H1 (cell line): ENCODE results near the gene OR52R1. TPM values are rescaled to one million over a fixed set of nuclear protein-coding genes. Genes with fewer than 3 reads are reported as not detected.

Source experiments
- CTCF ChIA-PET: fragments of 300-600 bp; sonication (Branson Sonifier 250); formaldehyde crosslinking; loops from one replicate; lab custom pipeline; 2021; ENCODE audit not compliant: partially characterized antibody; lab: Charles Lee
- POLR2A ChIA-PET: fragments of 300-600 bp; sonication (Branson Sonifier 250); formaldehyde crosslinking; loops from one replicate; lab custom pipeline; 2021; ENCODE audit warnings: inconsistent platforms; ENCODE audit not compliant: partially characterized antibody; lab: Charles Lee
- DNase-seq, 2 experiments: peaks; one replicate each; pipeline versions ENCODE4 v3.0.0 to v3.0.0-alpha.2; 2010 to 2022; ENCODE audit warnings: low spot score in 2 of 2, low read depth in 1 of 2, mixed read lengths in 1 of 2
- FAIRE-seq: peaks from 2 replicates; lab custom pipeline; 2011; peaks lifted over from hg19 to GRCh38; lab: Jason Lieb, UNC
- H2AFZ ChIP-seq: 2 replicates; pipeline ENCODE4 v1.8.1; 2012; ENCODE audit warnings: low read length, inconsistent platforms
- H2AK5ac ChIP-seq: 2 replicates; pipeline ENCODE4 v1.6.1; 2013; ENCODE audit warnings: low read depth, low read length
- H2BK120ac ChIP-seq: replicated peaks from 2 replicates; pipeline ENCODE3; 2013; ENCODE audit warnings: low read depth, low read length, inconsistent platforms
- H2BK12ac ChIP-seq: 2 replicates; pipeline ENCODE4 v1.6.1; 2013; ENCODE audit warnings: low read depth, low read length
- H2BK15ac ChIP-seq: 2 replicates; pipeline ENCODE4 v1.6.1; 2013; ENCODE audit warnings: low read length
- H2BK20ac ChIP-seq: 2 replicates; pipeline ENCODE4 v1.6.1; 2013; ENCODE audit warnings: low read length
- H2BK5ac ChIP-seq: 2 replicates; pipeline ENCODE4 v1.6.1; 2013; ENCODE audit warnings: low read depth, low read length
- H3K14ac ChIP-seq: 2 replicates; pipeline ENCODE4 v1.6.1; 2013; ENCODE audit warnings: inconsistent platforms; ENCODE audit not compliant: insufficient read length
- H3K18ac ChIP-seq: 2 replicates; pipeline ENCODE4 v1.6.1; 2013; ENCODE audit warnings: low read length; ENCODE audit errors: extremely low read depth
- H3K23ac ChIP-seq: 2 replicates; pipeline ENCODE4 v1.6.1; 2013; ENCODE audit warnings: inconsistent platforms; ENCODE audit not compliant: insufficient read length
- H3K23me2 ChIP-seq: 2 replicates; pipeline ENCODE4 v1.6.1; 2013; ENCODE audit warnings: low read depth, low read length
- H3K27ac ChIP-seq: 2 replicates; pipeline ENCODE4 v1.6.1; 2011; ENCODE audit warnings: low read depth, low read length, inconsistent platforms
- H3K27me3 ChIP-seq, 4 experiments: replicated peaks in 1 of 4; 1 replicate in 1 of 4; 2 replicates in 3 of 4; pipeline versions ENCODE4 v1.6.1 to v1.8.1; 2011 to 2013; ENCODE audit warnings: low read length in 3 of 4, mild to moderate bottlenecking in 3 of 4, inconsistent platforms in 2 of 4, mixed read lengths in 2 of 4, moderate library complexity in 1 of 4; ENCODE audit not compliant: control insufficient read depth in 3 of 4, insufficient read depth in 3 of 4; ENCODE audit errors: extremely low read depth in 1 of 4
- H3K36me3 ChIP-seq, 4 experiments: 2 replicates each; pipeline versions ENCODE4 v1.6.1 to v1.8.1; 2011 to 2013; ENCODE audit warnings: mild to moderate bottlenecking in 4 of 4, low read length in 3 of 4, moderate library complexity in 2 of 4, control low read depth in 1 of 4, inconsistent platforms in 1 of 4; ENCODE audit not compliant: insufficient read depth in 4 of 4, control insufficient read depth in 2 of 4
- H3K4ac ChIP-seq: replicated peaks from 2 replicates; pipeline ENCODE3; 2013; ENCODE audit warnings: low read length, low read depth, mixed read lengths, inconsistent platforms; ENCODE audit not compliant: insufficient read length
- H3K4me1 ChIP-seq, 4 experiments: replicated peaks in 1 of 4; 1 replicate in 1 of 4; 2 replicates in 3 of 4; pipeline versions ENCODE4 v1.6.1 to v1.8.1; 2011 to 2013; ENCODE audit warnings: low read length in 3 of 4, inconsistent platforms in 2 of 4, mixed read lengths in 1 of 4; ENCODE audit not compliant: insufficient read depth in 4 of 4, control insufficient read depth in 3 of 4
- H3K4me2 ChIP-seq, 2 experiments: 2 replicates each; pipeline versions ENCODE4 v1.6.1 to v1.8.1; 2011 to 2013; ENCODE audit warnings: low read depth in 2 of 2, low read length in 2 of 2, control low read depth in 1 of 2, inconsistent platforms in 1 of 2, mild to moderate bottlenecking in 1 of 2; ENCODE audit not compliant: insufficient read depth in 1 of 2
- H3K4me3 ChIP-seq, 4 experiments: fragments of 200-600, 300-600 bp in 1 of 4; sonication (generic), shearing (Covaris generic), sonication (Bioruptor Twin) in 1 of 4; 2 replicates each; pipeline versions ENCODE4 v1.5.1 to v1.8.1; 2011 to 2016; ENCODE audit warnings: low read length in 4 of 4, low read depth in 3 of 4, control low read depth in 2 of 4, inconsistent platforms in 2 of 4, mild to moderate bottlenecking in 2 of 4, mixed read lengths in 1 of 4, moderate library complexity in 1 of 4; ENCODE audit not compliant: insufficient read depth in 2 of 4; ENCODE audit errors: extremely low read depth in 1 of 4
- H3K56ac ChIP-seq: replicated peaks from 2 replicates; pipeline ENCODE3; 2013; ENCODE audit warnings: low read depth, mild to moderate bottlenecking, mixed read lengths, low read length, inconsistent platforms; ENCODE audit not compliant: insufficient read length
- H3K79me1 ChIP-seq: 2 replicates; pipeline ENCODE4 v1.6.1; 2013; ENCODE audit warnings: low read depth, low read length, control low read depth
- H3K79me2 ChIP-seq, 2 experiments: 2 replicates each; pipeline versions ENCODE4 v1.6.1 to v1.8.1; 2012 to 2013; ENCODE audit warnings: low read length in 2 of 2, mild to moderate bottlenecking in 2 of 2, inconsistent platforms in 1 of 2; ENCODE audit not compliant: insufficient read depth in 2 of 2, control insufficient read depth in 1 of 2
- H3K9ac ChIP-seq, 4 experiments: replicated peaks in 1 of 4; 1 replicate in 1 of 4; 2 replicates in 3 of 4; pipeline versions ENCODE4 v1.6.1 to v1.8.1; 2011 to 2013; ENCODE audit warnings: low read depth in 3 of 4, low read length in 3 of 4, control low read depth in 2 of 4, mild to moderate bottlenecking in 2 of 4, moderate library complexity in 2 of 4, inconsistent platforms in 1 of 4; ENCODE audit errors: extremely low read depth in 1 of 4
- H3K9me3 ChIP-seq, 2 experiments: 2 replicates each; pipeline versions ENCODE4 v1.6.1 to v1.8.1; 2012 to 2013; ENCODE audit warnings: mild to moderate bottlenecking in 2 of 2, moderate library complexity in 2 of 2, control low read depth in 1 of 2, inconsistent platforms in 1 of 2, low read depth in 1 of 2, low read length in 1 of 2, mixed read lengths in 1 of 2; ENCODE audit not compliant: insufficient read depth in 2 of 2
- H4K20me1 ChIP-seq, 2 experiments: replicated peaks in 1 of 2; 2 replicates each; pipeline versions ENCODE3 to v1.8.1; 2011 to 2013; ENCODE audit warnings: inconsistent platforms in 2 of 2, low read length in 2 of 2, mild to moderate bottlenecking in 1 of 2; ENCODE audit not compliant: insufficient read depth in 2 of 2, control insufficient read depth in 1 of 2
- H4K5ac ChIP-seq: 2 replicates; pipeline ENCODE4 v1.6.1; 2013; ENCODE audit warnings: low read length, low read depth, mixed read lengths, inconsistent platforms; ENCODE audit not compliant: insufficient read length
- H4K8ac ChIP-seq: 2 replicates; pipeline ENCODE4 v1.8.0; 2013; ENCODE audit warnings: mild to moderate bottlenecking, moderate library complexity, low read length, inconsistent platforms; ENCODE audit not compliant: insufficient read depth; ENCODE audit errors: extremely low read depth
- H4K91ac ChIP-seq: replicated peaks from 2 replicates; pipeline ENCODE3; 2013; ENCODE audit warnings: low read length, mixed read lengths, inconsistent platforms; ENCODE audit not compliant: insufficient read length
- ATF2 ChIP-seq: IDR thresholded peaks from 2 replicates; pipeline ENCODE4 v1.6.1; 2012; ENCODE audit warnings: low read length, inconsistent platforms
- BCL11A ChIP-seq, 2 experiments: IDR thresholded peaks; one replicate each; pipeline ENCODE4 v1.6.1; 2011; ENCODE audit warnings: low read depth in 2 of 2, low read length in 2 of 2, mild to moderate bottlenecking in 2 of 2
- CTBP2 ChIP-seq: IDR thresholded peaks from 2 replicates; pipeline ENCODE4 v1.7.0; 2011; ENCODE audit warnings: borderline replicate concordance, mild to moderate bottlenecking, moderate library complexity, mixed read lengths, low read length; ENCODE audit not compliant: insufficient read depth, insufficient read length
- E2F6 ChIP-seq: IDR thresholded peaks from 2 replicates; pipeline ENCODE4 v1.6.1; 2012; ENCODE audit warnings: inconsistent platforms
- FOSL1 ChIP-seq: IDR thresholded peaks from 2 replicates; pipeline ENCODE4 v1.6.1; 2011; ENCODE audit warnings: mild to moderate bottlenecking, low read depth, low read length, moderate library complexity; ENCODE audit not compliant: insufficient read depth
- GABPA ChIP-seq: IDR thresholded peaks from 2 replicates; pipeline ENCODE4 v1.6.1; 2011; ENCODE audit warnings: mild to moderate bottlenecking, low read length, moderate library complexity, borderline replicate concordance; ENCODE audit not compliant: insufficient read depth
- KDM5A ChIP-seq: fragments of 200-600 bp; IDR thresholded peaks from 2 replicates; pipeline ENCODE4 v1.7.1; 2012; ENCODE audit warnings: mild to moderate bottlenecking, low read length, inconsistent platforms, mixed read lengths
- MAX ChIP-seq: IDR thresholded peaks from 2 replicates; pipeline ENCODE4 v1.6.1; 2012; ENCODE audit warnings: inconsistent platforms
- SAP30 ChIP-seq: fragments of 300-600 bp; sonication (generic); IDR thresholded peaks from 2 replicates; pipeline ENCODE4 v1.7.1; 2012; ENCODE audit warnings: low read length, moderate library complexity, mild to moderate bottlenecking, inconsistent platforms; ENCODE audit not compliant: insufficient read depth, insufficient replicate concordance
- SRF ChIP-seq: IDR thresholded peaks from 2 replicates; pipeline ENCODE4 v1.6.1; 2011; ENCODE audit warnings: mild to moderate bottlenecking, low read depth, low read length, moderate library complexity
- TCF12 ChIP-seq: IDR thresholded peaks from 2 replicates; pipeline ENCODE4 v1.6.1; 2011; ENCODE audit warnings: low read depth, mild to moderate bottlenecking, low read length
- WGBS, 2 experiments: shearing (Covaris generic) in 1 of 2; methylation state at CpG; one replicate each; pipeline versions ENCODE4 v1.1.6 to v1.1.7; 2013 to 2015; ENCODE audit warnings: low lambda C conversion rate in 2 of 2, mixed read lengths in 2 of 2, inconsistent platforms in 1 of 2, low coverage in 1 of 2, missing lambda C conversion rate in 1 of 2; ENCODE audit not compliant: insufficient replicate concordance in 2 of 2, insufficient coverage in 1 of 2, insufficient read length in 1 of 2; ENCODE audit errors: extremely low coverage in 1 of 2, missing lambda C conversion rate in 1 of 2; 5-methylcytosine and 5-hydroxymethylcytosine counted together
- polyA plus RNA-seq, 7 experiments: library from polyadenylated mRNA; depleted of rRNA in 3 of 7; stranded (reverse) in 5 of 7; unstranded in 2 of 7; fragments of >200 nt in 5 of 7; fragments of 200-250 nt in 2 of 7; gene quantifications; 1 replicate in 5 of 7; 2 replicates in 1 of 7; 4 replicates in 1 of 7; pipeline versions ENCODE4 v1.2.1 to v1.2.3, GENCODE V29; 2011 to 2013; ENCODE audit warnings: missing spikeins in 2 of 7, mixed read lengths in 2 of 7
- total RNA-seq: library from RNA; stranded (reverse); fragmentation: NEBNext Ultra II Directional; extraction: Animal tissue kit (Norgen Biotek cat#: 25700); gene quantifications from 2 replicates; pipeline ENCODE4 v1.2.1, GENCODE V29; 2021

OR52R1 gene
- total and polyA plus RNA-seq, 2 of the 8 experiments (the other 6 are each of a cell fraction or from before 2014, with no cell fraction given): not detected

GRCh38 chr11:4763096-4763495 lies 41.1 kb downstream of the OR52R1 start:
- WGBS, 2 experiments: 86% methylated on average over 2 of the region's 2 CpGs; no CpG with 5 or more reads in 1 of the 2 experiments
- no peaks in the 10 kb centered on the region for H3K27me3 ChIP-seq
- ChIA-PET CTCF (no interaction called here), POLR2A (no interaction called here)
- DNase-seq (no peak), FAIRE-seq (no peak)
- no peak overlapping the region for H3K9ac ChIP-seq
- H2AK5ac ChIP-seq: no peak overlapping the region
- no peak overlapping the region for H4K5ac ChIP-seq
- no peak overlapping the region for H2BK20ac ChIP-seq
- H4K8ac ChIP-seq: no peak overlapping the region
- H3K4ac ChIP-seq: no peak overlapping the region
- H3K4me2 ChIP-seq: no peak overlapping the region
- H4K91ac ChIP-seq: no peak overlapping the region
- H3K4me1 ChIP-seq: no peaks in the 10 kb centered on the region
- H2AFZ ChIP-seq: no peak overlapping the region
- H2BK5ac ChIP-seq: no peak overlapping the region
- no peak overlapping the region for H2BK120ac ChIP-seq
- no peak overlapping the region for H3K4me3 ChIP-seq
- no peaks in the 10 kb centered on the region for H4K20me1 ChIP-seq
- no peak overlapping the region for H3K18ac ChIP-seq
- no peak overlapping the region for H3K56ac ChIP-seq
- H2BK15ac ChIP-seq: no peak overlapping the region
- no peaks in the 10 kb centered on the region for H3K79me1 ChIP-seq
- no peak overlapping the region for H3K14ac ChIP-seq
- no peak overlapping the region for H3K27ac ChIP-seq
- no peaks in the 10 kb centered on the region for H3K23me2 ChIP-seq
- no peaks in the 10 kb centered on the region for H3K9me3 ChIP-seq
- H2BK12ac ChIP-seq: no peak overlapping the region
- H3K23ac ChIP-seq: no peak overlapping the region
- H3K36me3 ChIP-seq: no peaks in the 10 kb centered on the region
- no peaks in the 10 kb centered on the region for H3K79me2 ChIP-seq
- TF ChIP-seq TCF12 (no peak), SAP30 (no peak), GABPA (no peak), KDM5A (no peak), CTBP2 (no peak), ATF2 (no peak), E2F6 (no peak), FOSL1 (no peak), SRF (no peak), BCL11A (IDR thresholded peaks at IDR 0.05; ENCODE audit: low read depth in 2 of 2, low read length in 2 of 2) (no peak), MAX (no peak)
